Stimulated activated CD4-positive, alpha-beta T cell treated with anti-CD3 and anti-CD28 coated beads, Interleukin-12 subunit alpha, Interleukin-12 subunit beta, amount 100 ng/mL, for 48 hours (primary cell): ENCODE results near the gene TMEM185A.
"Not testable (repeated sequence)": the region's sequence is repeated elsewhere in the genome, so short reads cannot be mapped to it uniquely, and the experiment has no call there.

Experiments
- DNase-seq, 3 donors: peaks; one replicate each; pipeline ENCODE4 v3.0.0-alpha.2; 2020; ENCODE audit warnings: low read depth in 2 of 3, low spot score in 1 of 3

The TMEM185A gene

GRCh38 chrX:149551939-149552248 is 79.7 kb downstream of the TMEM185A start:
- not testable (repeated sequence) for DNase-seq

GRCh38 chrX:149551245-149551938 is 80.2 kb downstream of the TMEM185A start:
- not testable (repeated sequence) for DNase-seq

GRCh38 chrX:149550454-149550853 is 81.1 kb downstream of the TMEM185A start:
- DNase-seq: not testable (repeated sequence)

GRCh38 chrX:149549701-149550100 is 81.9 kb downstream of the TMEM185A start, which contains the start of gene HSFX3:
TSS of gene HSFX3 (minus strand) at chrX:149549924. CDS start at chrX:149549852, 72 bp downstream.
- DNase-seq: not testable (repeated sequence)

GRCh38 chrX:149547782-149548181 is 83.8 kb downstream of the TMEM185A start:
- DNase-seq: not testable (repeated sequence)

GRCh38 chrX:149546962-149547361 is 84.6 kb downstream of the TMEM185A start:
- not testable (repeated sequence) for DNase-seq
